Measurements from ENCODE around the gene IL21R. TPM values are rescaled to one million over a fixed set of nuclear protein-coding genes. Genes with fewer than 3 reads are reported as not detected.

The IL21R gene
- total RNA-seq, 4 donors from 2014 or later = 0.15 to 0.58 (median 0.37) TPM

DNA sequence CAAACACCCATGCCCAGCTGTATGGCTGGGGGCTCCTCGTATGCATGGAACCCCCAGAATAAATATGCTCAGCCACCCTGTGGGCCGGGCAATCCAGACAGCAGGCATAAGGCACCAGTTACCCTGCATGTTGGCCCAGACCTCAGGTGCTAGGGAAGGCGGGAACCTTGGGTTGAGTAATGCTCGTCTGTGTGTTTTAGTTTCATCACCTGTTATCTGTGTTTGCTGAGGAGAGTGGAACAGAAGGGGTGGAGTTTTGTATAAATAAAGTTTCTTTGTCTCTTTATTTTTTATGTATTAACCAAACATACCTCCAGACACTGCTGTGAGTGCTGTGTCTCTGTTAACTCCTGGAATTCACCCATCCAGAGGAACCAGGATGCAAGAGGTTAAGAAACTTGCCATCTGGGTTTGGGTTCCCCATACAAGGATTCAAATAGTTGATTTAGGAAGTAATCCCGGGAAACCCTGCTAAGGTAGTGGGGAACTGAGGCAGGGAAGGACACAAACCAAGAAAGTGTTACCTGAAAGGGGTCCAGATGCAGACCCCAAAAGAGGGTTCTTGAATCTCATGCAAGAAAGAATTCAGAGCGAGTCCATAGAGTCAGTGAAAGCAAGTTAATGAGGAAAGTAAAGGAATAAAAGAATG, 37.4 kb upstream of the IL21R start:
- 45 to 55% methylated on average over 6 of the region's 6 CpGs for WGBS, 2 donors
- DNase-seq (ENCODE audit: low spot score in 2 of 2) = no peak
- H3K4me3 ChIP-seq (ENCODE audit: low read depth, poor library complexity, severe bottlenecking) = no peak overlapping the region
- intact Hi-C loops (cut with DNase I; ENCODE audit: low total_unique reads) = no loop called here
- TF ChIP-seq POLR2A (IDR thresholded peaks at IDR 0.05) (no peak), CTCF (IDR thresholded peaks at IDR 0.05) (no peak)

DNA sequence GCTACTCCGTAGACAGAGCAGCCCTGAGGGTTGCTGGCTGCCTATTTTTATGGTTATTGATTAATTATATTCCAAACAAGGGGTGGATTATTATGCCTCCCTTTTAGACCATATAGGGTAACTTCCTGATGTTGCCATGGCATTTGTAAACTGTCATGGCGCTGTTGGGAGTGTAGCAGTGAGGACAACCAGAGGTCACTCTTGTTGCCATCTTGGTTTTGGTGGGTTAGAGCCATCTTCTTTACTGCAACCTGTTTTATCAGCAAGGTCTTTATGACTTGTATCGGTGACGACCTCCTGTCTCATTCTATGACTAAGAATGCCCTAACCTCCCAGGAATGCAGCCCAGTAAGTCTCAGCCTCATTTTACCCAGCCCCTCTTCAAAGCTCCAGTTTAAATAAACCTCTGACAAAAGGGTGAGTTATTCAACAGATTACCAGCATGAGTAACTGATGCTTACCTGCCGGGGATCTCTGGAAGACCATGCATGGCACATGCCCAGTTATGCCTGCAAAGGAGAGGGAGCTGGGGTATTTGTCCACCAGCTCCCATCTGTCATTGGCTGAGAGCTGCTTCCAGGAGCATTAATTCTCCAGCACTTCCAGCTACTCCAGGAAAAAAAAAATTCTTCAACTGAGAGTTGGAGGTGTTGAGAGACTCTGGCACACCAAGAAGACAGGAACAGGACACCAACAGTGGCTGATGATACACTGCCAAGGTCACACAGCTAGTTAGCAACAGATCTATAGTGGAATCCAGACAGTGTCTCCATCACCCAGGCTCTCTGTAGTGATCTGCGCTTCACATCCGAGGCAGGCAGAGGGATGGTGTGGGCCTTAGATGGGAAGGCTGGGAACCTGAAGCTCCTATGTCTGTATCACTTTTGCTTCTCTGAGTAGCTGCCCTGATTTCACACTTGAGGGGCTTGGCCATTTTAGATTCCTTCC, 36.6 kb upstream of the IL21R start:
- intact Hi-C loops (cut with DNase I; ENCODE audit: low total_unique reads) = no loop called here
- no peak for DNase-seq (ENCODE audit: low spot score in 2 of 2)
- TF ChIP-seq POLR2A (IDR thresholded peaks at IDR 0.05) (no peak), CTCF (IDR thresholded peaks at IDR 0.05) (no peak)
- WGBS, 2 donors = 68 to 71% methylated on average over 7 of the region's 7 CpGs
- H3K4me3 ChIP-seq (ENCODE audit: low read depth, poor library complexity, severe bottlenecking) = no peak overlapping the region

DNA sequence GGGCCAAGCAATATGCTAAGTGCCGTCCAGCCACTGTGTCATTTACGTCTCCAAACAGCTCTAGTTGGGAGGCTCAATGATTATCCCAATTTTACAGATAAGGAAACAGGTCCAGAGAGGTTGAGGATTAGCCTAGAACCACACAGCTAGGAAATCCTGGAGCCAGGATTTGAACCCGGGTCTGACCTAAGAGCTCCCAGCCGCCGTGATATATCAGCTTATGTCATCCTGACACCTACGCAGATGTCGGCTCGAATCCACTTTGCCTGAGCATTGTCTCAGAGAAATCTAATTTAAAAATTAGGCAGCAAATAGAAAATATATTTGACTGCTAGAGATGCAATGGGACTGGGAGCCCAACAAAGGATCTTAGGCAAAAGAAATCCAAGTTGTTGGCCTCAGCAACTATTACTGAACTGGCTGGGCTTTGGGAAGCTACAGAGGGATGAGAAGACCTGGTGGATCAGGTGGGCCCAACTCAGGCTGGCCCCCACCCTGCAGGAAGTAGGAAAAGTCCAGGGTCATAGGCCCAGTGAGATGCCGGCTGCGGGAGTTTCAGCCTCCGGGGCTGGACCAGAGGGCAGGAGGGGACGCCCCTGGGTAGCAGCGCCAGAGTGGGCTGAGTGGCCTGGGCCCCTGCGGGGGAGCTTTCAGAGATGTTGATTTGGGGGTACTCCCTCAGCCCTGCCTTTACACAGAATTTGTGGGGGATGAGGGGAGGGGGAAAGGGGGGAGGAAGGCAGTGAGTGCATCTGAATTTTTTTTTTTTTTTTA, 35.1 kb upstream of the IL21R start:
- no peak overlapping the region for H3K4me3 ChIP-seq (ENCODE audit: low read depth, poor library complexity, severe bottlenecking)
- TF ChIP-seq POLR2A (IDR thresholded peaks at IDR 0.05) (no peak), CTCF (IDR thresholded peaks at IDR 0.05) (no peak)
- DNase-seq (ENCODE audit: low spot score in 2 of 2) = no peak
- intact Hi-C loops (cut with DNase I; ENCODE audit: low total_unique reads) = no loop called here
- WGBS, 2 donors = 56 to 76% methylated on average over 14 of the region's 14 CpGs

- no peak overlapping the region for H3K4me3 ChIP-seq (ENCODE audit: low read depth, poor library complexity, severe bottlenecking)
- 7 to 13% methylated on average over 26 to 27 of the region's 27 CpGs for WGBS, 2 donors
- intact Hi-C loops (cut with DNase I; ENCODE audit: low total_unique reads) = no loop called here
These were observed 34.3 kb upstream of the IL21R start for GRCh38 chr16:27367461-27368357.

More at GRCh38 chr16:27367461-27368357, 34.3 kb upstream of the IL21R start:
- TF ChIP-seq CTCF (IDR thresholded peaks at IDR 0.05) (peak in 1 of 3 donors; percentile 72), POLR2A (IDR thresholded peaks at IDR 0.05) (no peak)
- peak; percentile 72 to 97 for DNase-seq (ENCODE audit: low spot score in 2 of 2)

Measured in lower leg skin (tissue), 4 donors.